WERI-Rb-1 (cell line): ENCODE measurements around the gene SDC1.

ENCODE experiments used
- DNase-seq: peaks from one replicate; pipeline ENCODE4 v3.0.0-alpha.2; 2020
- H3K27ac ChIP-seq: fragments of 250-450 bp; sonication (Bioruptor Pico); 2 replicates; pipeline ENCODE4 v1.5.1; 2020; ENCODE audit warnings: mild to moderate bottlenecking, moderate library complexity
- H3K27me3 ChIP-seq: fragments of 250-450 bp; sonication (Bioruptor Pico); 2 replicates; pipeline ENCODE4 v1.5.1; 2021; ENCODE audit warnings: mild to moderate bottlenecking, low read depth, moderate library complexity; ENCODE audit not compliant: insufficient read depth, severe bottlenecking
- H3K36me3 ChIP-seq: fragments of 250-450 bp; sonication (Bioruptor Pico); 2 replicates; pipeline ENCODE4 v1.5.1; 2020; ENCODE audit warnings: mild to moderate bottlenecking, moderate library complexity
- H3K4me3 ChIP-seq: 2 replicates; pipeline ENCODE4 v1.5.1; 2011; ENCODE audit warnings: low read depth, mild to moderate bottlenecking, control low read depth, low read length
- H3K9me3 ChIP-seq: fragments of 250-450 bp; sonication (Bioruptor Pico); 2 replicates; pipeline ENCODE4 v1.5.1; 2021; ENCODE audit warnings: mild to moderate bottlenecking, moderate library complexity; ENCODE audit not compliant: severe bottlenecking
- CTCF ChIP-seq: IDR thresholded peaks from 2 replicates; pipeline ENCODE4 v1.5.1; 2011; ENCODE audit warnings: low read depth, mild to moderate bottlenecking, control low read depth, inconsistent platforms, low read length

Gene SDC1

GRCh38 chr2:20173496-20174402, 51.2 kb downstream of the SDC1 start:
- H3K9me3 ChIP-seq, result no peaks in the 10 kb centered on the region

GRCh38 chr2:20173064-20173463, 51.9 kb downstream of the SDC1 start:
- TF ChIP-seq CTCF, result no peak
- no peak overlapping the region for H3K27ac ChIP-seq
- no peak for DNase-seq
- H3K36me3 ChIP-seq, result no peaks in the 10 kb centered on the region
- H3K4me3 ChIP-seq, result no peak overlapping the region
- H3K27me3 ChIP-seq, result no peaks in the 10 kb centered on the region
- H3K9me3 ChIP-seq, result no peaks in the 10 kb centered on the region

More at GRCh38 chr2:20173496-20174402, 51.2 kb downstream of the SDC1 start:
- H3K27me3 ChIP-seq, result no peaks in the 10 kb centered on the region
- no peak for TF ChIP-seq CTCF
- H3K27ac ChIP-seq, result no peak overlapping the region
- no peak overlapping the region for H3K4me3 ChIP-seq
- no peak for DNase-seq
- no peaks in the 10 kb centered on the region for H3K36me3 ChIP-seq

GRCh38 chr2:20172273-20173055, 52.5 kb downstream of the SDC1 start:
- Histone ChIP-seq H3K27ac (no peak overlapping the region), H3K9me3 (no peaks in the 10 kb centered on the region), H3K27me3 (no peaks in the 10 kb centered on the region), H3K4me3 (no peak overlapping the region), H3K36me3 (no peaks in the 10 kb centered on the region)
- TF ChIP-seq CTCF, result no peak
- no peak for DNase-seq

- TF ChIP-seq CTCF, result no peak
- Histone ChIP-seq H3K27ac (peak overlapping the region; percentile 25; the same call in 1 of the 2 replicates), H3K27me3 (no peaks in the 10 kb centered on the region), H3K4me3 (no peak overlapping the region), H3K9me3 (no peaks in the 10 kb centered on the region), H3K36me3 (no peaks in the 10 kb centered on the region)
- peak; percentile 85 for DNase-seq
Measured at GRCh38 chr2:20171445-20171977, 53.4 kb downstream of the SDC1 start.

GRCh38 chr2:20170704-20171250, 54.2 kb downstream of the SDC1 start:
- H3K4me3 ChIP-seq, result no peak overlapping the region
- no peak overlapping the region for H3K27ac ChIP-seq
- no peak for DNase-seq
- H3K36me3 ChIP-seq, result no peaks in the 10 kb centered on the region
- no peaks in the 10 kb centered on the region for H3K9me3 ChIP-seq
- TF ChIP-seq CTCF, result no peak
- H3K27me3 ChIP-seq, result no peaks in the 10 kb centered on the region
